Esophagus squamous epithelium (tissue), 5 donors: Measurements from ENCODE around the gene AADAT. TPM values are rescaled to one million over a fixed set of nuclear protein-coding genes. Genes with fewer than 3 reads are reported as not detected.

Experiments
- DNase-seq: peaks from one replicate; lab custom pipeline; 2025; lab: John Stamatoyannopoulos, UW
- H3K27ac ChIP-seq, 4 donors: fragments of 200-600 bp; sonication (generic); one replicate each; pipeline ENCODE4 v1.5.1; 2016 to 2019; ENCODE audit warnings: mild to moderate bottlenecking in 1 of 4
- H3K27me3 ChIP-seq, 4 donors: fragments of 200-600 bp; sonication (generic); 1 replicate in 3 of 4; 2 replicates in 1 of 4; pipeline versions ENCODE4 v1.5.1 to v1.6.0; 2017 to 2021; ENCODE audit warnings: antibody characterized with exemption in 1 of 4
- H3K36me3 ChIP-seq, 3 donors: fragments of 200-600 bp; sonication (generic); one replicate each; pipeline ENCODE4 v1.5.1; 2016 to 2019
- H3K4me1 ChIP-seq, 3 donors: fragments of 200-600 bp; sonication (generic); one replicate each; pipeline ENCODE4 v1.5.1; 2017 to 2019
- H3K4me3 ChIP-seq, 4 donors: fragments of 200-600 bp; sonication (generic); 1 replicate in 3 of 4; 2 replicates in 1 of 4; pipeline ENCODE4 v1.5.1; 2016 to 2019; ENCODE audit warnings: mild to moderate bottlenecking in 2 of 4, moderate library complexity in 1 of 4
- H3K9me3 ChIP-seq, 3 donors: fragments of 200-600 bp; sonication (generic); one replicate each; pipeline ENCODE4 v1.5.1; 2016 to 2019
- CTCF ChIP-seq, 6 experiments: fragments of 450-650 bp in 4 of 6; fragments of 200-600 bp in 2 of 6; sonication (generic) in 2 of 6; IDR thresholded peaks; one replicate each; pipeline ENCODE4 v1.5.1; 2016 to 2019; ENCODE audit warnings: antibody characterized with exemption in 6 of 6, mild to moderate bottlenecking in 4 of 6, moderate library complexity in 4 of 6
- POLR2A ChIP-seq, 4 donors: fragments of 450-650 bp; IDR thresholded peaks; one replicate each; pipeline ENCODE4 v1.6.1; 2017; ENCODE audit warnings: antibody characterized with exemption in 4 of 4, mild to moderate bottlenecking in 4 of 4, moderate library complexity in 3 of 4
- WGBS, 2 donors: methylation state at CpG; one replicate each; pipeline ENCODE4 v1.1.5; 2018; 5-methylcytosine and 5-hydroxymethylcytosine counted together
- intact Hi-C: fragments of 100-400 bp; cut with DNase I; formaldehyde crosslinking; loops from one replicate; pipeline ENCODE4 v1.15.0; 2022
- total RNA-seq, 4 donors: library from RNA; depleted of rRNA; stranded (reverse); fragments of >200 nt; gene quantifications; one replicate each; pipeline ENCODE4 v1.1.0, GENCODE V29; 2016
- donor health status: DM: yes; HTN: yes; CAD: no.

AADAT gene
- total RNA-seq, 4 donors from 2014 or later = 1.1 to 4.4 (median 2.2) TPM

- no peak for DNase-seq
- 86 to 92% methylated on average over 2 to 3 of the region's 3 CpGs for WGBS, 2 donors
- no peak overlapping the region for H3K27ac ChIP-seq
- no peak overlapping the region for H3K4me3 ChIP-seq
- intact Hi-C loops = no loop called here
- H3K27me3 ChIP-seq = no peaks in the 10 kb centered on the region
- no peaks in the 10 kb centered on the region for H3K4me1 ChIP-seq
- TF ChIP-seq POLR2A (IDR thresholded peaks at IDR 0.05) (no peak), CTCF (IDR thresholded peaks at IDR 0.05) (no peak)
- H3K36me3 ChIP-seq = peaks cover 0 to 29% (median 0%) of the 10 kb centered on the region in 3 donors
- H3K9me3 ChIP-seq = no peaks in the 10 kb centered on the region
Observed at GRCh38 chr4:170080496-170080895, 9.3 kb downstream of the AADAT start.

GRCh38 chr4:170079981-170080380 lies 9.8 kb downstream of the AADAT start:
- no peak for TF ChIP-seq CTCF (IDR thresholded peaks at IDR 0.05)
- no peak for TF ChIP-seq POLR2A (IDR thresholded peaks at IDR 0.05)
- DNase-seq = no peak
- intact Hi-C loops = no loop called here
- Histone ChIP-seq H3K4me1 (no peaks in the 10 kb centered on the region), H3K27ac (no peak overlapping the region), H3K27me3 (no peaks in the 10 kb centered on the region), H3K36me3 (peaks cover 0 to 29% (median 0%) of the 10 kb centered on the region in 3 donors), H3K4me3 (no peak overlapping the region), H3K9me3 (no peaks in the 10 kb centered on the region)
- WGBS, 2 donors = 67 to 92% methylated on average over 2 of the region's 2 CpGs

GRCh38 chr4:170071196-170071595 lies 18.6 kb downstream of the AADAT start:
- Histone ChIP-seq H3K27ac (no peak overlapping the region), H3K4me1 (no peaks in the 10 kb centered on the region), H3K27me3 (no peaks in the 10 kb centered on the region), H3K36me3 (peaks cover 0 to 14% (median 0%) of the 10 kb centered on the region in 3 donors), H3K9me3 (no peaks in the 10 kb centered on the region), H3K4me3 (no peak overlapping the region)
- TF ChIP-seq CTCF (IDR thresholded peaks at IDR 0.05) (no peak), POLR2A (IDR thresholded peaks at IDR 0.05) (no peak)
- intact Hi-C loops = no loop called here
- no peak for DNase-seq
- 88 to 91% methylated on average over 5 to 6 of the region's 6 CpGs for WGBS, 2 donors

GRCh38 chr4:170068438-170069128 lies 21.2 kb downstream of the AADAT start:
- intact Hi-C loops = no loop called here
- Histone ChIP-seq H3K4me3 (no peak overlapping the region), H3K4me1 (no peaks in the 10 kb centered on the region), H3K27me3 (no peaks in the 10 kb centered on the region), H3K36me3 (peaks cover 0 to 16% (median 0%) of the 10 kb centered on the region in 3 donors), H3K27ac (no peak overlapping the region), H3K9me3 (no peaks in the 10 kb centered on the region)
- 88 to 92% methylated on average over 8 of the region's 8 CpGs for WGBS, 2 donors
- no peak for DNase-seq
- TF ChIP-seq CTCF (IDR thresholded peaks at IDR 0.05) = no peak
- TF ChIP-seq POLR2A (IDR thresholded peaks at IDR 0.05) = no peak

GRCh38 chr4:170059421-170059820 lies 30.3 kb downstream of the AADAT start:
- DNase-seq = no peak

More at GRCh38 chr4:170059421-170059820, 30.3 kb downstream of the AADAT start:
- Histone ChIP-seq H3K27ac (no peak overlapping the region), H3K4me1 (no peaks in the 10 kb centered on the region), H3K4me3 (no peak overlapping the region), H3K9me3 (no peaks in the 10 kb centered on the region), H3K27me3 (no peaks in the 10 kb centered on the region), H3K36me3 (peaks cover 0 to 4% (median 0%) of the 10 kb centered on the region in 3 donors)
- no peak for TF ChIP-seq POLR2A (IDR thresholded peaks at IDR 0.05)
- no peak for TF ChIP-seq CTCF (IDR thresholded peaks at IDR 0.05)
- intact Hi-C loops = no loop called here
- WGBS, 2 donors = 77 to 81% methylated on average over 4 of the region's 4 CpGs
